Measurements from ENCODE around the gene TMEM115. TPM values are rescaled to one million over a fixed set of nuclear protein-coding genes. Genes with fewer than 3 reads are reported as not detected.
A peak's percentile ranks its signal among the peaks of the same experiment; 100 is the strongest.

Gene TMEM115
- total and polyA plus RNA-seq, 2 donors (not counting 3 experiments of a cell fraction or from before 2014, with no cell fraction given) = 44.7 to 65.5 TPM

GRCh38 chr3:50316657-50317242 lies 42.6 kb downstream of the TMEM115 start:
- Histone ChIP-seq H3K36me3 (ENCODE audit: control insufficient read depth in 2 of 2, extremely low read depth in 1 of 2, insufficient read depth in 2 of 2, low read length in 2 of 2) (peaks cover 17 to 47% of the 10 kb centered on the region in 2 experiments), H3K9ac (replicated peaks; ENCODE audit: extremely low read depth, insufficient read depth, low read length) (no peak overlapping the region), H3K79me2 (ENCODE audit: control insufficient read depth, insufficient read depth, low read length) (peaks cover 49% of the 10 kb centered on the region), H3K4me1 (ENCODE audit: control insufficient read depth, extremely low read depth, insufficient read depth, low read length) (peaks cover 45% of the 10 kb centered on the region), H3K9me3 (replicated peaks; ENCODE audit: control insufficient read depth, insufficient read depth, low read length) (no peaks in the 10 kb centered on the region), H4K20me1 (replicated peaks; ENCODE audit: control insufficient read depth, extremely low read depth, insufficient read depth, low read length) (no peaks in the 10 kb centered on the region), H3K4me3 (replicated peaks in 1 of 3; ENCODE audit: insufficient read depth in 1 of 3, low read depth in 1 of 3, low read length in 3 of 3) (no peak overlapping the region), H3K27me3 (ENCODE audit: control insufficient read depth in 2 of 2, insufficient read depth in 2 of 2, low read length in 2 of 2) (no peaks in the 10 kb centered on the region), H3K4me2 (ENCODE audit: insufficient read depth, low read length) (no peak overlapping the region), H3K27ac (ENCODE audit: insufficient read depth, low read depth, low read length) (no peak overlapping the region), H3K9me1 (replicated peaks; ENCODE audit: control insufficient read depth, extremely low read depth, insufficient read depth, low read length) (no peaks in the 10 kb centered on the region), H2AFZ (ENCODE audit: low read depth, low read length) (no peak overlapping the region)
- no peak for TF ChIP-seq POLR2A (IDR thresholded peaks at IDR 0.05; ENCODE audit: low read depth, low read length)
- TF ChIP-seq EZH2 (IDR thresholded peaks at IDR 0.05; ENCODE audit: borderline replicate concordance, low read depth, low read length, severe bottlenecking) = no peak
- TF ChIP-seq FOS (IDR thresholded peaks at IDR 0.05; ENCODE audit: borderline replicate concordance, insufficient read depth, low read length) = peak; percentile 33
- no peak for TF ChIP-seq JUN (IDR thresholded peaks at IDR 0.05; ENCODE audit: borderline replicate concordance, insufficient read depth, insufficient read length, low read depth)
- intact Hi-C loops (cut with micrococcal nuclease) = no loop called here
- CTCF ChIA-PET = interaction anchor here (0.8 to 1.6 kb wide), 2 partner anchors 11 to 17 kb away, joined by 4 to 6 read pairs; partner anchors contain the start of genes HYAL3 and NAA80
- dilution Hi-C loops (cut with MboI; ENCODE audit: extremely low pct_ligation_motif_present, low sequenced_read_pairs) = no loop called here
- DNase-seq (ENCODE audit: low read depth, low spot score) (peak; percentile 41), FAIRE-seq (peak; percentile 94)
- POLR2A ChIA-PET = interaction anchor here (0.7 kb wide), 1 partner anchor 17 kb away, joined by 3 read pairs; the partner anchor contains the start of genes HYAL3 and NAA80
- no TSS peak for BruUV-seq (replicated peaks)

- ChIA-PET CTCF (interaction anchor here (1.8 to 2.2 kb wide), 2 partner anchors 9 to 10 kb away, joined by 5 to 19 read pairs; no protein-coding TSS in a partner anchor), POLR2A (interaction anchor here (0.6 kb wide), 1 partner anchor 9 kb away, joined by 4 read pairs; no protein-coding TSS in a partner anchor)
- Histone ChIP-seq H3K36me3 (ENCODE audit: control insufficient read depth in 2 of 2, extremely low read depth in 1 of 2, insufficient read depth in 2 of 2, low read length in 2 of 2) (peaks cover 17 to 43% of the 10 kb centered on the region in 2 experiments), H4K20me1 (replicated peaks; ENCODE audit: control insufficient read depth, extremely low read depth, insufficient read depth, low read length) (no peaks in the 10 kb centered on the region), H3K4me1 (ENCODE audit: control insufficient read depth, extremely low read depth, insufficient read depth, low read length) (peaks cover 36% of the 10 kb centered on the region), H3K9me1 (replicated peaks; ENCODE audit: control insufficient read depth, extremely low read depth, insufficient read depth, low read length) (no peaks in the 10 kb centered on the region), H3K79me2 (ENCODE audit: control insufficient read depth, insufficient read depth, low read length) (peaks cover 35% of the 10 kb centered on the region), H3K4me2 (ENCODE audit: insufficient read depth, low read length) (no peak overlapping the region), H3K9me3 (replicated peaks; ENCODE audit: control insufficient read depth, insufficient read depth, low read length) (no peaks in the 10 kb centered on the region), H3K9ac (replicated peaks; ENCODE audit: extremely low read depth, insufficient read depth, low read length) (no peak overlapping the region), H3K4me3 (replicated peaks in 1 of 3; ENCODE audit: insufficient read depth in 1 of 3, low read depth in 1 of 3, low read length in 3 of 3) (no peak overlapping the region), H2AFZ (ENCODE audit: low read depth, low read length) (no peak overlapping the region), H3K27me3 (ENCODE audit: control insufficient read depth in 2 of 2, insufficient read depth in 2 of 2, low read length in 2 of 2) (no peaks in the 10 kb centered on the region), H3K27ac (ENCODE audit: insufficient read depth, low read depth, low read length) (no peak overlapping the region)
- BruUV-seq (replicated peaks) = no TSS peak
- DNase-seq (ENCODE audit: low read depth, low spot score) = no peak
- dilution Hi-C loops (cut with MboI; ENCODE audit: extremely low pct_ligation_motif_present, low sequenced_read_pairs) = no loop called here
- TF ChIP-seq GATA2 (IDR thresholded peaks at IDR 0.05; ENCODE audit: insufficient read depth, insufficient read length, low read depth, low read length) (no peak), POLR2A (IDR thresholded peaks at IDR 0.05; ENCODE audit: low read depth, low read length) (peak; percentile 85), MYC (IDR thresholded peaks at IDR 0.05; ENCODE audit: low read depth, low read length) (no peak), MAX (IDR thresholded peaks at IDR 0.05; ENCODE audit: insufficient read depth, insufficient read length) (no peak), JUN (IDR thresholded peaks at IDR 0.05; ENCODE audit: borderline replicate concordance, insufficient read depth, insufficient read length, low read depth) (no peak), POLR2AphosphoS5 (IDR thresholded peaks at IDR 0.05; ENCODE audit: insufficient read depth, low read depth, low read length) (peak; percentile 74), FOS (IDR thresholded peaks at IDR 0.05; ENCODE audit: borderline replicate concordance, insufficient read depth, low read length) (no peak)
- TF ChIP-seq, protein P1, sequence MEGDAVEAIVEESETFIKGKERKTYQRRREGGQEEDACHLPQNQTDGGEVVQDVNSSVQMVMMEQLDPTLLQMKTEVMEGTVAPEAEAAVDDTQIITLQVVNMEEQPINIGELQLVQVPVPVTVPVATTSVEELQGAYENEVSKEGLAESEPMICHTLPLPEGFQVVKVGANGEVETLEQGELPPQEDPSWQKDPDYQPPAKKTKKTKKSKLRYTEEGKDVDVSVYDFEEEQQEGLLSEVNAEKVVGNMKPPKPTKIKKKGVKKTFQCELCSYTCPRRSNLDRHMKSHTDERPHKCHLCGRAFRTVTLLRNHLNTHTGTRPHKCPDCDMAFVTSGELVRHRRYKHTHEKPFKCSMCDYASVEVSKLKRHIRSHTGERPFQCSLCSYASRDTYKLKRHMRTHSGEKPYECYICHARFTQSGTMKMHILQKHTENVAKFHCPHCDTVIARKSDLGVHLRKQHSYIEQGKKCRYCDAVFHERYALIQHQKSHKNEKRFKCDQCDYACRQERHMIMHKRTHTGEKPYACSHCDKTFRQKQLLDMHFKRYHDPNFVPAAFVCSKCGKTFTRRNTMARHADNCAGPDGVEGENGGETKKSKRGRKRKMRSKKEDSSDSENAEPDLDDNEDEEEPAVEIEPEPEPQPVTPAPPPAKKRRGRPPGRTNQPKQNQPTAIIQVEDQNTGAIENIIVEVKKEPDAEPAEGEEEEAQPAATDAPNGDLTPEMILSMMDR (IDR thresholded peaks at IDR 0.05; ENCODE audit: extremely low read depth in 1 of 2, insufficient read depth in 1 of 2, low read depth in 1 of 2, low read length in 2 of 2) = no peak
- no peak for FAIRE-seq
- intact Hi-C loops (cut with micrococcal nuclease) = no loop called here
Measured at GRCh38 chr3:50314816-50315215, 44.5 kb downstream of the TMEM115 start.
